Medulla oblongata (tissue), 1 donor: Measurements from ENCODE around the gene ZSWIM7.

Source experiments
- DNase-seq: peaks from one replicate; pipeline ENCODE4 v3.0.0-alpha.2; 2015; ENCODE audit errors: extremely low spot score

Gene ZSWIM7

GRCh38 chr17:15931394-15931793 is 68.1 kb downstream of the ZSWIM7 start:
- DNase-seq = no peak

GRCh38 chr17:15930426-15930825 is 69.1 kb downstream of the ZSWIM7 start:
- no peak for DNase-seq

GRCh38 chr17:15929941-15930340 is 69.6 kb downstream of the ZSWIM7 start:
- no peak for DNase-seq

- DNase-seq = no peak
Measured at GRCh38 chr17:15928286-15928785, 71.2 kb downstream of the ZSWIM7 start.
